ENCODE data around the gene C2orf72. TPM values are rescaled to one million over a fixed set of nuclear protein-coding genes. Genes with fewer than 3 reads are reported as not detected.

The C2orf72 gene
- polyA plus RNA-seq, 3 donors, result not detected

DNA sequence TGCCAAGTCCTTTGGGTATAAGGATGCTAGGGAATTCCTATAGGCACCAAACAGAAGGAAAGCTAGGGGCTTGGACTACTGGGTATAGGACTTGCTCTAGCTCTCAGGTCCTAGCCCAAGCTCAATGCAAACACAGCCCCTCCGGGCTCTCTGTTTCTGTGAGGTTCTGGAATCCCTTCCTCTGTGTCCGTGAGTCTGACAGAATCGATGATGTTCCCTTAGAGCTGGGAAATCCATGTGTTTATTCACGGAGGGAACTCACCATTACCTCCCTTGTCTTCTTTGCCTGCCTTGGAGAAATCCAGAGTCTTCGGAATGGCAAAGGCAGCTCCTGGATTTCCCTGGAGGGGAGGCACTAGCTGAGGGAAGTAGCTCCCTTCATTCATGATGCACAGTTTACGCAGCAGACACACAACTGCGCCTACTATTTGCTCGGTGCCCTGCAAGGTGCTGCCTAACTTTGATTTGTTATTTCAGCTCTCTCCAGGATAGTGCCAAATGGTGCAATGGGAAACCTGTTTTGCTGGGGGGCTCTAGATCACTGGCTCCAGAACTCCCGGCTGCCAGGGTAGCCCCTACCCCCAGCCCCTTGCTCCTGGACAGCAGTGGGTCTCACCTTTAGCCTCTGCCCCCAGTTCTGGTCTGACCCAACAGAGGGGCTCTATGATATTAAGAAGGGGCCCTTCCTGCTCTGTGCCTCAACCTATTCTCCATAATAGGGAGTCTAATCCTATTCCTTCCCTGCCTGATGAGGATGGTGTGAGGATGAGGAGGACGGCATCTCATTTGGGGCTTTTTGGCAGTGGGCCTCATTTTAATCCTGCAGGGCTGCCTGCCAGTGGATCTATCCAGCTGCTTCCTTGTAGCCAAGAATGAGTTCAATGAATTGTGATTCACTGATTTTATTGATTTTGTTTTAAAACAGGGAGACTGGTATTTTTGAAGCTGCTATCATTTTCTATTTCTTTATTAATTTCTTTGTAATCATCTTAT is 10.9 kb downstream of the C2orf72 start:
- 84% methylated on average over 8 of the region's 10 CpGs for WGBS (ENCODE audit: insufficient coverage)
- no peaks in the 10 kb centered on the region for H3K36me3 Mint-ChIP-seq
- no peaks in the 10 kb centered on the region for H3K79me2 ChIP-seq (ENCODE audit: insufficient read depth, low read length)
- H3K27ac Mint-ChIP-seq, result no peak overlapping the region
- no peaks in the 10 kb centered on the region for H4K20me1 ChIP-seq (ENCODE audit: insufficient read depth, low read length)
- peaks cover 9% of the 10 kb centered on the region for H3K4me1 Mint-ChIP-seq
- TF ChIP-seq, protein P1, sequence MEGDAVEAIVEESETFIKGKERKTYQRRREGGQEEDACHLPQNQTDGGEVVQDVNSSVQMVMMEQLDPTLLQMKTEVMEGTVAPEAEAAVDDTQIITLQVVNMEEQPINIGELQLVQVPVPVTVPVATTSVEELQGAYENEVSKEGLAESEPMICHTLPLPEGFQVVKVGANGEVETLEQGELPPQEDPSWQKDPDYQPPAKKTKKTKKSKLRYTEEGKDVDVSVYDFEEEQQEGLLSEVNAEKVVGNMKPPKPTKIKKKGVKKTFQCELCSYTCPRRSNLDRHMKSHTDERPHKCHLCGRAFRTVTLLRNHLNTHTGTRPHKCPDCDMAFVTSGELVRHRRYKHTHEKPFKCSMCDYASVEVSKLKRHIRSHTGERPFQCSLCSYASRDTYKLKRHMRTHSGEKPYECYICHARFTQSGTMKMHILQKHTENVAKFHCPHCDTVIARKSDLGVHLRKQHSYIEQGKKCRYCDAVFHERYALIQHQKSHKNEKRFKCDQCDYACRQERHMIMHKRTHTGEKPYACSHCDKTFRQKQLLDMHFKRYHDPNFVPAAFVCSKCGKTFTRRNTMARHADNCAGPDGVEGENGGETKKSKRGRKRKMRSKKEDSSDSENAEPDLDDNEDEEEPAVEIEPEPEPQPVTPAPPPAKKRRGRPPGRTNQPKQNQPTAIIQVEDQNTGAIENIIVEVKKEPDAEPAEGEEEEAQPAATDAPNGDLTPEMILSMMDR (IDR thresholded peaks at IDR 0.05), result no peak
- no peak overlapping the region for H3K4me2 ChIP-seq (replicated peaks; ENCODE audit: extremely low read depth, low read length, poor library complexity, severe bottlenecking)
- H3K27me3 ChIP-seq (ENCODE audit: control insufficient read depth in 2 of 2, insufficient read depth in 2 of 2, low read length in 2 of 2), result peaks cover 0 to 26% of the 10 kb centered on the region in 2 donors
- no peak for DNase-seq
- H3K4me3 ChIP-seq (replicated peaks in 1 of 3; ENCODE audit: low read depth in 2 of 3, low read length in 3 of 3), result no peak overlapping the region
- intact Hi-C loops (cut with micrococcal nuclease), result no loop called here
- no peak overlapping the region for H3K27ac ChIP-seq (ENCODE audit: low read depth in 1 of 2, low read length in 2 of 2)
- H3K4me1 ChIP-seq (ENCODE audit: control insufficient read depth in 1 of 2, insufficient read depth in 2 of 2, low read length in 2 of 2), result peaks cover 8 to 11% of the 10 kb centered on the region in 2 donors
- no peaks in the 10 kb centered on the region for H3K9me3 ChIP-seq (replicated peaks in 1 of 2; ENCODE audit: control insufficient read depth in 1 of 2, insufficient read depth in 1 of 2, low read length in 2 of 2)
- H3K9me3 Mint-ChIP-seq, result peaks cover 0 to 2% (median 0%) of the 10 kb centered on the region in 7 donors
- no peak overlapping the region for H2AFZ ChIP-seq (ENCODE audit: insufficient read depth, low read depth, low read length, poor library complexity, severe bottlenecking)
- no peak overlapping the region for H3K4me3 Mint-ChIP-seq
- H3K36me3 ChIP-seq (replicated peaks in 1 of 2; ENCODE audit: control insufficient read depth in 1 of 2, insufficient read depth in 2 of 2, low read length in 2 of 2), result no peaks in the 10 kb centered on the region
- no peak overlapping the region for H3K9ac ChIP-seq (ENCODE audit: insufficient read depth, low read length, poor library complexity, severe bottlenecking)
- H3K27me3 Mint-ChIP-seq (ENCODE audit: low read depth in 3 of 3), result peaks cover 25 to 48% (median 36%) of the 10 kb centered on the region in 3 donors

DNA sequence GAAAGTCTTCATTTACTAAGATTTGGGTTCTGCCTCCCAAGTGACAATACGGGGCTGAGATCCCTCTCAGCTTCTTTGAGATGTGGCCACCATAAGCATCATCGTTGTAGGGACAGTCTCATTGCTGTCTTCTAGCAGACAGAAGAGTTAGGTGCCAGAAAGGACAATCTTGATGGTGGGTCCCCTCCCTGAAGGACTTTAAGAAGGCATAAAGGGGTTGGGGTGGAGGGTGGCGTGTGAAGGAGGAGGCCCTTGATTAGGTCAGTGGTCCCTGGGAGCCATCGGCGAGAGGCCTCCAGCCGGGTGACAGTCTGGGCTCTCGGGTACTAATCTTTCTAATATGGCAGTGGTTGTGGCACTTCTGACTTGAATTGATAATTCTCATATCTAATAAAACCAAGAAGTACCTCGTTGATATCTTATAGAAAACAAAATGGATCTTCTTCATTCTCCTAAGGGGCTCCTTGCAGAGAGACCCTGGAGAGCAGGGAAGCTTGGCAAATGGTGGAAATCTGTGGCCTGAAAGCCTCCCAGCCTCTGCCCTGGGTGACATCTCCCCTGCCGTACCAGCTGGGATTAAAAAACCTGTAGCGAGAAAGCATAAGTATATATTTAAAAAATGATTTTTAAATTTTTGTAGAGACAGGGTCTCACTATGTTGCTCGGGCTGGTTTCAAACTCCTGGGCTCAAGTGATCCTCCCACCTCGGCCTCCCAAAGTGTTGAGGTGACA is 12.1 kb downstream of the C2orf72 start:
- Histone ChIP-seq H4K20me1 (ENCODE audit: insufficient read depth, low read length) (no peaks in the 10 kb centered on the region), H3K27ac (ENCODE audit: low read depth in 1 of 2, low read length in 2 of 2) (no peak overlapping the region), H3K9ac (ENCODE audit: insufficient read depth, low read length, poor library complexity, severe bottlenecking) (no peak overlapping the region), H3K4me3 (replicated peaks in 1 of 3; ENCODE audit: low read depth in 2 of 3, low read length in 3 of 3) (no peak overlapping the region), H3K4me1 (ENCODE audit: control insufficient read depth in 1 of 2, insufficient read depth in 2 of 2, low read length in 2 of 2) (peaks cover 13 to 17% of the 10 kb centered on the region in 2 donors), H3K79me2 (ENCODE audit: insufficient read depth, low read length) (no peaks in the 10 kb centered on the region), H3K4me2 (replicated peaks; ENCODE audit: extremely low read depth, low read length, poor library complexity, severe bottlenecking) (no peak overlapping the region), H3K36me3 (replicated peaks in 1 of 2; ENCODE audit: control insufficient read depth in 1 of 2, insufficient read depth in 2 of 2, low read length in 2 of 2) (no peaks in the 10 kb centered on the region), H3K9me3 (replicated peaks in 1 of 2; ENCODE audit: control insufficient read depth in 1 of 2, insufficient read depth in 1 of 2, low read length in 2 of 2) (no peaks in the 10 kb centered on the region), H2AFZ (ENCODE audit: insufficient read depth, low read depth, low read length, poor library complexity, severe bottlenecking) (no peak overlapping the region), H3K27me3 (ENCODE audit: control insufficient read depth in 2 of 2, insufficient read depth in 2 of 2, low read length in 2 of 2) (peaks cover 0 to 26% of the 10 kb centered on the region in 2 donors)
- intact Hi-C loops (cut with micrococcal nuclease), result no loop called here
- no peak for DNase-seq
- peaks cover 33 to 54% (median 37%) of the 10 kb centered on the region in 3 donors for H3K27me3 Mint-ChIP-seq (ENCODE audit: low read depth in 3 of 3)
- H3K36me3 Mint-ChIP-seq, result no peaks in the 10 kb centered on the region
- peak overlapping the region in 1 of 7 donors; percentile 32 for H3K27ac Mint-ChIP-seq
- 85% methylated on average over 2 of the region's 12 CpGs for WGBS (ENCODE audit: insufficient coverage)
- H3K9me3 Mint-ChIP-seq, result peaks cover 0 to 2% (median 0%) of the 10 kb centered on the region in 7 donors
- no peak overlapping the region for H3K4me3 Mint-ChIP-seq
- peaks cover 16% of the 10 kb centered on the region for H3K4me1 Mint-ChIP-seq
- TF ChIP-seq, protein P1 (IDR thresholded peaks at IDR 0.05), result no peak
